ENCODE results near the gene LLGL2. TPM values are rescaled to one million over a fixed set of nuclear protein-coding genes. Genes with fewer than 3 reads are reported as not detected.

LLGL2 gene
- total and polyA plus RNA-seq, 9 donors, result 0.20 to 45.4 (median 15.1) TPM

GRCh38 chr17:75622076-75622475 lies 96.6 kb downstream of the LLGL2 start:
- DNase-seq, result no peak
- Histone ChIP-seq H3K36me3 (no peaks in the 10 kb centered on the region), H3K9me3 (no peaks in the 10 kb centered on the region), H3K27ac (no peak overlapping the region), H3K4me1 (ENCODE audit: insufficient read depth) (no peaks in the 10 kb centered on the region), H3K4me3 (no peak overlapping the region), H3K27me3 (no peaks in the 10 kb centered on the region)
- 72 to 78% (median 76%) methylated on average over 8 of the region's 8 CpGs for WGBS, 3 donors
- TF ChIP-seq EP300 (IDR thresholded peaks at IDR 0.05) (no peak), CTCF (IDR thresholded peaks at IDR 0.05) (no peak), POLR2A (IDR thresholded peaks at IDR 0.05) (no peak)
- intact Hi-C loops (cut with DNase I), result no loop called here

GRCh38 chr17:75622771-75623273 lies 97.3 kb downstream of the LLGL2 start:
- no peak overlapping the region for H3K4me3 ChIP-seq
- DNase-seq, result no peak
- TF ChIP-seq CTCF (IDR thresholded peaks at IDR 0.05) (no peak), POLR2A (IDR thresholded peaks at IDR 0.05) (no peak)
- H3K4me1 ChIP-seq (ENCODE audit: insufficient read depth), result no peaks in the 10 kb centered on the region
- no peaks in the 10 kb centered on the region for H3K36me3 ChIP-seq
- no peaks in the 10 kb centered on the region for H3K9me3 ChIP-seq
- 78 to 86% (median 83%) methylated on average over 15 of the region's 15 CpGs for WGBS, 3 donors
- no peaks in the 10 kb centered on the region for H3K27me3 ChIP-seq
- H3K27ac ChIP-seq, result no peak overlapping the region
- intact Hi-C loops (cut with DNase I), result no loop called here

GRCh38 chr17:75623386-75623785 lies 97.9 kb downstream of the LLGL2 start:
- Histone ChIP-seq H3K4me3 (no peak overlapping the region), H3K4me1 (ENCODE audit: insufficient read depth) (peaks cover 2% of the 10 kb centered on the region), H3K27ac (no peak overlapping the region), H3K9me3 (no peaks in the 10 kb centered on the region), H3K27me3 (no peaks in the 10 kb centered on the region), H3K36me3 (no peaks in the 10 kb centered on the region)
- WGBS, 3 donors, result 82 to 85% (median 85%) methylated on average over 8 to 9 of the region's 9 CpGs
- TF ChIP-seq EP300 (IDR thresholded peaks at IDR 0.05), result no peak
- TF ChIP-seq CTCF (IDR thresholded peaks at IDR 0.05), result no peak
- TF ChIP-seq POLR2A (IDR thresholded peaks at IDR 0.05), result no peak
- intact Hi-C loops (cut with DNase I), result no loop called here
- no peak for DNase-seq

- no peaks in the 10 kb centered on the region for H3K36me3 ChIP-seq
- H3K4me1 ChIP-seq (ENCODE audit: insufficient read depth), result peaks cover 4% of the 10 kb centered on the region
- no peak overlapping the region for H3K4me3 ChIP-seq
- intact Hi-C loops (cut with DNase I), result no loop called here
- no peaks in the 10 kb centered on the region for H3K9me3 ChIP-seq
- TF ChIP-seq CTCF (IDR thresholded peaks at IDR 0.05), result no peak
- TF ChIP-seq POLR2A (IDR thresholded peaks at IDR 0.05), result no peak
- TF ChIP-seq EP300 (IDR thresholded peaks at IDR 0.05), result no peak
- 84 to 90% (median 88%) methylated on average over 5 to 12 of the region's 12 CpGs for WGBS, 3 donors
- no peak for DNase-seq
- no peaks in the 10 kb centered on the region for H3K27me3 ChIP-seq
- H3K27ac ChIP-seq, result no peak overlapping the region
These were observed 98.5 kb downstream of the LLGL2 start for GRCh38 chr17:75624021-75624420.

Small RNAs within 50 kb of the gene (microRNA-seq; reads per million reads assigned to microRNA genes)
- 0 to 0.16 (median 0) reads per million in 3 donors for gene MIR6785

Other genes with a start within 250 kb of the LLGL2 start
- gene SLC25A19, start 236.3 kb upstream of the LLGL2 start, total RNA-seq, result 10 to 100 TPM in 2 of 7 donors, 1 to 10 TPM in 5; 6.0 to 12.1 (median 7.9) TPM
- 1 to 10 TPM; 4.1 to 7.4 TPM for gene SLC25A19, start 236.3 kb upstream of the LLGL2 start, polyA plus RNA-seq
- gene GRB2, start 120.0 kb upstream of the LLGL2 start, total RNA-seq, result 10 to 100 TPM; 49.2 to 84.9 (median 62.6) TPM
- gene GRB2, start 120.0 kb upstream of the LLGL2 start, polyA plus RNA-seq, result 10 to 100 TPM; 41.5 to 88.2 TPM
- gene TMEM94, start 69.1 kb upstream of the LLGL2 start, total RNA-seq, result 10 to 100 TPM; 37.7 to 87.1 (median 75.3) TPM
- 10 to 100 TPM; 29.2 to 52.6 TPM for gene TMEM94, start 69.1 kb upstream of the LLGL2 start, polyA plus RNA-seq
- 10 to 100 TPM in 6 of 7 donors, 1 to 10 TPM in 1; 9.1 to 58.7 (median 41.3) TPM for gene CASKIN2, start 10.2 kb upstream of the LLGL2 start, total RNA-seq
- gene CASKIN2, start 10.2 kb upstream of the LLGL2 start, polyA plus RNA-seq, result 10 to 100 TPM; 11.0 to 13.9 TPM
- 10 to 100 TPM; 16.0 to 35.0 (median 21.3) TPM for gene TSEN54, start 9.2 kb upstream of the LLGL2 start, total RNA-seq
- gene TSEN54, start 9.2 kb upstream of the LLGL2 start, polyA plus RNA-seq, result 10 to 100 TPM; 11.3 to 12.8 TPM
- gene MYO15B, start 62.1 kb downstream of the LLGL2 start, total RNA-seq, result 100 to 1,000 TPM; 152 to 383 (median 239) TPM
- 100 to 1,000 TPM in 1 of 2 donors, 10 to 100 TPM in 1; 31.0 to 161 TPM for gene MYO15B, start 62.1 kb downstream of the LLGL2 start, polyA plus RNA-seq
- gene SMIM5, start 107.7 kb downstream of the LLGL2 start, total RNA-seq, result 1 to 10 TPM in 5 of 7 donors, under 1 TPM in 2; 0.51 to 7.9 (median 1.7) TPM
- under 1 TPM; 0.52 to 0.64 TPM for gene SMIM5, start 107.7 kb downstream of the LLGL2 start, polyA plus RNA-seq
- gene RECQL5, start 141.5 kb downstream of the LLGL2 start, total RNA-seq, result 10 to 100 TPM; 13.8 to 32.8 (median 24.8) TPM
- gene RECQL5, start 141.5 kb downstream of the LLGL2 start, polyA plus RNA-seq, result 10 to 100 TPM; 15.7 to 19.4 TPM
- gene SAP30BP, start 141.6 kb downstream of the LLGL2 start, total RNA-seq, result 10 to 100 TPM; 54.8 to 85.0 (median 74.7) TPM
- 10 to 100 TPM; 83.2 to 89.1 TPM for gene SAP30BP, start 141.6 kb downstream of the LLGL2 start, polyA plus RNA-seq
- 10 to 100 TPM in 5 of 7 donors, 1 to 10 TPM in 2; 6.3 to 55.6 (median 22.5) TPM for gene ITGB4, start 195.8 kb downstream of the LLGL2 start, total RNA-seq
- gene ITGB4, start 195.8 kb downstream of the LLGL2 start, polyA plus RNA-seq, result 1 to 10 TPM; 3.3 to 6.0 TPM
- 10 to 100 TPM; 17.5 to 35.1 (median 27.6) TPM for gene GALK1, start 239.5 kb downstream of the LLGL2 start, total RNA-seq
- 10 to 100 TPM in 1 of 2 donors, under 1 TPM in 1; 0.33 to 22.6 TPM for gene GALK1, start 239.5 kb downstream of the LLGL2 start, polyA plus RNA-seq